Bronchus fibroblast of lung (primary cell): ENCODE results near the gene ZNF654. TPM values are rescaled to one million over a fixed set of nuclear protein-coding genes. Genes with fewer than 3 reads are reported as not detected.

ENCODE experiments used
- total RNA-seq: library from RNA; depleted of rRNA; stranded (reverse); fragments of >200 nt; gene quantifications from 2 replicates; pipeline ENCODE4 v1.2.3, GENCODE V29; 2015

Gene ZNF654
- 1.8 and 3.0 TPM in 2 replicates for total RNA-seq

GRCh38 chr3:88058581-88059379, at the start of gene ZNF654, which contains the start of gene CGGBP1:
Gene ZNF654, plus strand, starts transcription at chr3:88059255. Its CDS starts 65 bp downstream, at chr3:88059320.
Gene CGGBP1, minus strand, starts transcription at chr3:88059005. Its CDS starts 3,029 bp downstream, at chr3:88055976.

GRCh38 chr3:88149509-88150362, 90.7 kb downstream of the ZNF654 start, which contains the start of gene C3orf38:
Gene C3orf38, plus strand, starts transcription at chr3:88149959. Its CDS starts 94 bp downstream, at chr3:88150053.

Other genes starting within 250 kb of the ZNF654 start
- 34.6 and 34.8 TPM in 2 replicates for gene CGGBP1, start 250 bp upstream of the ZNF654 start, total RNA-seq
- 12.9 TPM in 2 replicates for gene C3orf38, start 90.7 kb downstream of the ZNF654 start, total RNA-seq